Neutrophil (primary cell): Measurements from ENCODE around the gene NNT.

ENCODE experiments used
- H3K27ac ChIP-seq: fragments of 200-600 bp; sonication (generic); 2 replicates; pipeline ENCODE4 v1.5.1; 2016; ENCODE audit warnings: mild to moderate bottlenecking, moderate library complexity
- H3K27me3 ChIP-seq: fragments of 200-600 bp; sonication (generic); 2 replicates; pipeline ENCODE4 v1.6.0; 2016; ENCODE audit warnings: mild to moderate bottlenecking
- H3K36me3 ChIP-seq: fragments of 200-600 bp; sonication (generic); 2 replicates; pipeline ENCODE4 v1.5.1; 2017
- H3K4me1 ChIP-seq, 2 experiments: fragments of 200-600 bp in 1 of 2; sonication (generic) in 1 of 2; 1 replicate in 1 of 2; 2 replicates in 1 of 2; pipeline versions ENCODE4 v1.5.1 to v1.6.1; 2013 to 2016; ENCODE audit warnings: low read depth in 1 of 2, low read length in 1 of 2, mild to moderate bottlenecking in 1 of 2, moderate library complexity in 1 of 2; ENCODE audit not compliant: control insufficient read depth in 1 of 2, insufficient read depth in 1 of 2
- H3K4me3 ChIP-seq, 2 experiments: fragments of 200-600 bp in 1 of 2; sonication (generic) in 1 of 2; 1 replicate in 1 of 2; 2 replicates in 1 of 2; pipeline ENCODE4 v1.5.1; 2013 to 2016; ENCODE audit warnings: low read depth in 1 of 2, low read length in 1 of 2, mild to moderate bottlenecking in 1 of 2, moderate library complexity in 1 of 2
- H3K9me3 ChIP-seq: fragments of 200-600 bp; sonication (generic); 2 replicates; pipeline ENCODE4 v1.5.1; 2016
- TF ChIP-seq, protein P1 (sequence below): fragments of 200-600 bp; sonication (generic); IDR thresholded peaks from 2 replicates; pipeline ENCODE4 v1.5.1; 2016; ENCODE audit warnings: antibody characterized with exemption

Gene NNT

DNA sequence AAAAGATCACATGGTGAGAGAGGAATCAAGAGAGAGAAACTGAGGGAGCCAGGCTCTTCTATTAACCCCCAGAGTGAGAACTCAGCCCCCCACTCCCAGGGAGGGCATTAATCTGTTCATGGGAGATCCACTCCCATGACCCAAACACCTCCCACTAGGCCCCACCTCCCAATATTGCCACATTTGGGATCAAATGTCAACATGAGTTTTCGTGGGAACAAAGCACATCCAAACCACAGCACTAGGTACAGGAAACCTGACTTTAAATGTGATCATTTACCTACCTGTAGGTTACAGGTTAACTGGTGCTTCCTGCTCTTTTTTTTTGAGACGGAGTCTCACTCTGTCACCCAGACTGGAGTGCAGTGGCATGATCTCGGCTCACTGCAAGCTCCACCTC lies 16.9 kb downstream of the NNT start:
- Histone ChIP-seq H3K4me3 (no peak overlapping the region), H3K27me3 (no peaks in the 10 kb centered on the region), H3K4me1 (no peaks in the 10 kb centered on the region), H3K9me3 (no peaks in the 10 kb centered on the region), H3K36me3 (peaks cover 56% of the 10 kb centered on the region), H3K27ac (no peak overlapping the region)
- TF ChIP-seq, protein P1, sequence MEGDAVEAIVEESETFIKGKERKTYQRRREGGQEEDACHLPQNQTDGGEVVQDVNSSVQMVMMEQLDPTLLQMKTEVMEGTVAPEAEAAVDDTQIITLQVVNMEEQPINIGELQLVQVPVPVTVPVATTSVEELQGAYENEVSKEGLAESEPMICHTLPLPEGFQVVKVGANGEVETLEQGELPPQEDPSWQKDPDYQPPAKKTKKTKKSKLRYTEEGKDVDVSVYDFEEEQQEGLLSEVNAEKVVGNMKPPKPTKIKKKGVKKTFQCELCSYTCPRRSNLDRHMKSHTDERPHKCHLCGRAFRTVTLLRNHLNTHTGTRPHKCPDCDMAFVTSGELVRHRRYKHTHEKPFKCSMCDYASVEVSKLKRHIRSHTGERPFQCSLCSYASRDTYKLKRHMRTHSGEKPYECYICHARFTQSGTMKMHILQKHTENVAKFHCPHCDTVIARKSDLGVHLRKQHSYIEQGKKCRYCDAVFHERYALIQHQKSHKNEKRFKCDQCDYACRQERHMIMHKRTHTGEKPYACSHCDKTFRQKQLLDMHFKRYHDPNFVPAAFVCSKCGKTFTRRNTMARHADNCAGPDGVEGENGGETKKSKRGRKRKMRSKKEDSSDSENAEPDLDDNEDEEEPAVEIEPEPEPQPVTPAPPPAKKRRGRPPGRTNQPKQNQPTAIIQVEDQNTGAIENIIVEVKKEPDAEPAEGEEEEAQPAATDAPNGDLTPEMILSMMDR, result no peak

DNA sequence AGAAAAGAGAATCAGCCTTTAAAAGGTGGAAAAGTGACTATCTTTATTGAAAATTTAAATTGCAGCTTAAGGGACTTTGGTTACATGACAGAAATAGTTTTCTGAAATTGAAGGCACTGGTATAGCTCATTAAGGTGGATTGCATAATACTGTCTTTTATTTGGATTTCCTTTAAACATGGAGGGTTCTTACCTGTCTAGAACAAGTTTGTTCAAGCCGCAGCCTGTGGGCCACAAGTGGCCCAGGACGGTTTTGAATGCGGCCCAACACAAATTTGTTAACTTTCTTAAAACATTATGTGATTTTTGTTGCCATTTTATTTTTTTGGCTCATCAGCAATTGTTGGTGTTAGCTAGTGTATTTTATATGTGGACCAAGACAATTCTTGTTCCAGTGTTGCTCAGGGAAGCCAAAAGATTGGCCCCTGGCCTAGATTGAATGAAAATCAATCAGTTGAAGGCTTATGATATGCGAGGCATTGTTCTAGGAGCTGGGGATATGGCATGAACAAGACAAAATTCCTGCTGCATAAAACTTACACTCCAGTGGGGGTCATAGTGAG lies 18.0 kb downstream of the NNT start:
- Histone ChIP-seq H3K4me3 (no peak overlapping the region), H3K27ac (no peak overlapping the region), H3K4me1 (no peaks in the 10 kb centered on the region), H3K36me3 (peaks cover 55% of the 10 kb centered on the region), H3K9me3 (no peaks in the 10 kb centered on the region), H3K27me3 (no peaks in the 10 kb centered on the region)
- TF ChIP-seq, protein P1, result no peak

DNA sequence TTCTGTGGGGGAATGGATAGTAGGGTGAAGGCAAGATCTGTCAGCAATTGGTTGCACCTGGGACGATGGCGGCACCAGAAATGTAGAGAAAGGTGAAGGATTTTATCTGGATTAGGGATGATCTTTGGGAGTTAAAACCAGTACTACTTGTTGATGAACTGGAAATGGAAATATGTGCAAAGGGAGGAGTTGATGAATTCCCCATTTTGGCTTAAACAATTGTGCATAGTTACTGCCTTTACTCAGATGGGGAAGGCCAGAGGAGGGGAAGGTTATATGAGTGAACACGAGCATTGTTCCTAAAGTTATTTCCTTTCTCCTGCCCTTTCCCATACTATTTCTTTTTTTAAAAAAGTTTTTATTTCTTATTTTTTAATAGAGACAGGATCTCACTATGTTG lies 19.1 kb downstream of the NNT start:
- no peak overlapping the region for H3K27ac ChIP-seq
- H3K4me3 ChIP-seq, result no peak overlapping the region
- TF ChIP-seq, protein P1, result no peak
- H3K27me3 ChIP-seq, result no peaks in the 10 kb centered on the region
- H3K4me1 ChIP-seq, result no peaks in the 10 kb centered on the region
- peaks cover 56% of the 10 kb centered on the region for H3K36me3 ChIP-seq
- no peaks in the 10 kb centered on the region for H3K9me3 ChIP-seq

DNA sequence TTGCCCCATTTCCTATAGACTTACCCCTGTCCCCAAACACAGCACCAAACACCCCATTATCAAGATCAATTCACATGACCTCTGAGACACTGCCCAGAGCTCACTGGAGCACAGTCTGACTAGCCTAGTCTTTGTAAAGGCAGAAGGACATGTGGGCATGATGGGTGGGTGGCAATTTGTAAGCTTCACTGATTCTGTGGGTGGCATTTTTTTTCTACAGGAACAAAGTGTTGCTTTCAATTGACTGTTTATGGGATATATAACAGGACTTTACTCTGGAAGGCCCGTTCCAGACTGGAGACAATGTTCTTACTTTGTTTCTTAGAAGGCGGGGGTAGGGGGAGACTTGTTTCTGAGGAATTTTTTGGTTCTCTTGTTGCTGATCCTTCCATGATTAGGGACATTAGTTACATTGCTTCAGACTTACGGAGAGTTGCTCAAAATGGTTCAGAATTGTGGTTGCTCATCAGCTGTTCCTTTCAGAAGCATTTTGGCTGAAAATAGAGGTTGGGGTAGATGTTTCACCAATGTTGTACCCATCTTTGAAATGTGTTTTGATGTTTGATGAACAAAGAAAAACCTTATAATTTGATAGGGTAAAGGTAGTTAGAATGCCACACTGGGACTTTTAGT lies 20.2 kb downstream of the NNT start:
- no peak overlapping the region for H3K27ac ChIP-seq

DNA sequence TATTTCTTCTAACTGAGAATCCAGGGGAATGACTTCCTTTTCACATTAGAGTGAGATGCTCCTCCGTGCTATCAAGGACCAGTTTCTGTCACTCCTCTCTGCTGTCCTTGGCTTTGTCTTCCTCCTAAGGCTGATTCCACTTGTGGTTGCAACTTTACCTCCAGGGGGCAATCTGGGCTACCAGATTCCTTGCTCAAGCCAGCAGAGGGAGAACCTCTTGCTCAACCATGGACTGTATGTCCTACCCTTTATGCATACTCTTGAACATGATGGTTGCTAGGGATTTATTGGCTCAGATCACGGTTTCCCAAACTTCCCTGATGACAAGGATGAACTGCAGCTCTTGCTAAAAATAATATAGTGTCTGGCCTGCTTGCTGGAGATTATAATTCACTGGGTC lies 24.0 kb downstream of the NNT start:
- Histone ChIP-seq H3K27me3 (no peaks in the 10 kb centered on the region), H3K9me3 (no peaks in the 10 kb centered on the region), H3K4me3 (no peak overlapping the region), H3K36me3 (peaks cover 43% of the 10 kb centered on the region), H3K27ac (no peak overlapping the region), H3K4me1 (no peaks in the 10 kb centered on the region)
- TF ChIP-seq, protein P1, result no peak

More for the DNA sequence above, 20.2 kb downstream of the NNT start:
- TF ChIP-seq, protein P1, result no peak
- no peaks in the 10 kb centered on the region for H3K9me3 ChIP-seq
- no peaks in the 10 kb centered on the region for H3K27me3 ChIP-seq
- no peaks in the 10 kb centered on the region for H3K4me1 ChIP-seq
- peaks cover 49% of the 10 kb centered on the region for H3K36me3 ChIP-seq
- no peak overlapping the region for H3K4me3 ChIP-seq
